Neural cell (in vitro differentiated cells): ENCODE results near the gene LRGUK. TPM values are rescaled to one million over a fixed set of nuclear protein-coding genes. Genes with fewer than 3 reads are reported as not detected.

ENCODE experiments used
- H2AFZ ChIP-seq: fragments of 200-600, 300-800 bp; sonication (generic), shearing (Covaris generic); 2 replicates; pipeline ENCODE4 v1.6.0; 2014; ENCODE audit warnings: low read depth, mild to moderate bottlenecking, antibody characterized with exemption, low read length, moderate library complexity
- H3F3A ChIP-seq: fragments of 200-600 bp; shearing (Covaris generic); 2 replicates; pipeline ENCODE4 v1.6.1; 2016; ENCODE audit warnings: mild to moderate bottlenecking, moderate library complexity, mixed read lengths, antibody characterized with exemption, low read length; ENCODE audit not compliant: insufficient read depth, poor library complexity, severe bottlenecking
- H3K27ac ChIP-seq: fragments of 200-600, 300-800 bp; sonication (generic), shearing (Covaris generic); 2 replicates; pipeline ENCODE4 v1.5.1; 2014; ENCODE audit warnings: mild to moderate bottlenecking, low read length, moderate library complexity
- H3K27me3 ChIP-seq: fragments of 300-800, 200-600 bp; sonication (generic), shearing (Covaris generic); 2 replicates; pipeline ENCODE4 v1.6.0; 2014; ENCODE audit warnings: mild to moderate bottlenecking, low read depth, low read length, moderate library complexity; ENCODE audit not compliant: insufficient read depth
- H3K36me3 ChIP-seq: fragments of 300-800, 200-600 bp; sonication (generic), shearing (Covaris generic); 2 replicates; pipeline ENCODE4 v1.5.1; 2014; ENCODE audit warnings: mild to moderate bottlenecking, antibody characterized with exemption, low read length, moderate library complexity; ENCODE audit not compliant: insufficient read depth
- H3K4me2 ChIP-seq: fragments of 300-800, 200-600 bp; sonication (generic), shearing (Covaris generic); 2 replicates; pipeline ENCODE4 v1.6.0; 2014; ENCODE audit warnings: mild to moderate bottlenecking, low read length
- H3K4me3 ChIP-seq: fragments of 300-800, 200-600 bp; sonication (generic), shearing (Covaris generic); 2 replicates; pipeline ENCODE4 v1.5.1; 2014; ENCODE audit warnings: mild to moderate bottlenecking, low read length, moderate library complexity
- H3K79me2 ChIP-seq: fragments of 200-600 bp; shearing (Covaris generic); replicated peaks from 2 replicates; pipeline ENCODE4 v1.6.0; 2014; ENCODE audit warnings: mild to moderate bottlenecking, low read length, moderate library complexity; ENCODE audit not compliant: insufficient read depth
- H3K9ac ChIP-seq: fragments of 300-800, 200-600 bp; sonication (generic), shearing (Covaris generic); 2 replicates; pipeline ENCODE4 v1.6.1; 2016; ENCODE audit warnings: mild to moderate bottlenecking, low read length, mixed read lengths
- H3K9me2 ChIP-seq: fragments of 200-600 bp; shearing (Covaris generic); 2 replicates; pipeline ENCODE4 v1.6.1; 2016; ENCODE audit warnings: mild to moderate bottlenecking, low read length, mixed read lengths; ENCODE audit not compliant: insufficient read depth
- H3K9me3 ChIP-seq: fragments of 200-600, 300-800 bp; sonication (generic), shearing (Covaris generic); 2 replicates; pipeline ENCODE4 v1.6.1; 2016; ENCODE audit warnings: mild to moderate bottlenecking, mixed run types, low read length, moderate library complexity, mixed read lengths
- H4K20me1 ChIP-seq: fragments of 200-600 bp; shearing (Covaris generic); 2 replicates; pipeline ENCODE4 v1.6.1; 2016; ENCODE audit warnings: mild to moderate bottlenecking, mixed run types; ENCODE audit not compliant: insufficient read depth
- CTCF ChIP-seq: fragments of 450-650 bp; IDR thresholded peaks from 2 replicates; pipeline ENCODE4 v1.5.1; 2014; ENCODE audit warnings: antibody characterized with exemption, mild to moderate bottlenecking, moderate library complexity; ENCODE audit not compliant: poor library complexity, severe bottlenecking
- EP300 ChIP-seq: fragments of 450-650 bp; conservative IDR thresholded peaks from 2 replicates; pipeline ENCODE4 v1.6.1; 2014; ENCODE audit warnings: antibody characterized with exemption, mild to moderate bottlenecking, moderate library complexity; ENCODE audit not compliant: poor library complexity, severe bottlenecking
- EZH2 ChIP-seq: fragments of 200-600, 300-800 bp; shearing (Covaris generic), sonication (generic); IDR thresholded peaks from 2 replicates; pipeline ENCODE4 v1.6.1; 2014; ENCODE audit warnings: antibody characterized with exemption, low read length, borderline replicate concordance, mild to moderate bottlenecking; ENCODE audit not compliant: insufficient read depth, poor library complexity, severe bottlenecking
- MXI1 ChIP-seq: fragments of 450-650 bp; conservative IDR thresholded peaks from 2 replicates; pipeline ENCODE4 v1.6.1; 2014; ENCODE audit warnings: antibody characterized with exemption, mild to moderate bottlenecking; ENCODE audit not compliant: poor library complexity, severe bottlenecking
- POLR2AphosphoS5 ChIP-seq: IDR thresholded peaks from 2 replicates; pipeline ENCODE4 v1.6.1; 2012
- RAD21 ChIP-seq: fragments of 450-650 bp; conservative IDR thresholded peaks from 2 replicates; pipeline ENCODE4 v1.6.1; 2014; ENCODE audit warnings: antibody characterized with exemption, mild to moderate bottlenecking, moderate library complexity
- REST ChIP-seq: IDR thresholded peaks from 2 replicates; pipeline ENCODE4 v1.6.1; 2012; ENCODE audit warnings: borderline replicate concordance
- SMC3 ChIP-seq: fragments of 450-650 bp; conservative IDR thresholded peaks from 2 replicates; pipeline ENCODE4 v1.6.1; 2014; ENCODE audit warnings: antibody characterized with exemption, mild to moderate bottlenecking, moderate library complexity; ENCODE audit not compliant: poor library complexity
- TAF1 ChIP-seq: IDR thresholded peaks from 2 replicates; pipeline ENCODE4 v1.6.1; 2012; ENCODE audit warnings: low read depth
- polyA plus RNA-seq: library from polyadenylated mRNA; depleted of rRNA; stranded (reverse); fragments of >200 nt; gene quantifications from 2 replicates; pipeline ENCODE4 v1.2.3, GENCODE V29; 2014

The LRGUK gene
- polyA plus RNA-seq, 1 donor from 2014 or later, result 4.9 TPM

- no peak overlapping the region for H3K4me3 ChIP-seq
- H3K4me2 ChIP-seq, result no peak overlapping the region
- H3F3A ChIP-seq, result peaks cover 3% of the 10 kb centered on the region
- no peak overlapping the region for H2AFZ ChIP-seq
- no peaks in the 10 kb centered on the region for H3K79me2 ChIP-seq
- H3K9me2 ChIP-seq, result no peaks in the 10 kb centered on the region
- H3K36me3 ChIP-seq, result no peaks in the 10 kb centered on the region
- no peaks in the 10 kb centered on the region for H3K9me3 ChIP-seq
- H3K9ac ChIP-seq, result no peak overlapping the region
- TF ChIP-seq EZH2 (no peak), CTCF (no peak), EP300 (no peak), REST (no peak), TAF1 (no peak), POLR2AphosphoS5 (no peak), MXI1 (no peak), RAD21 (no peak), SMC3 (no peak)
- H4K20me1 ChIP-seq, result no peaks in the 10 kb centered on the region
- H3K27me3 ChIP-seq, result no peaks in the 10 kb centered on the region
- no peak overlapping the region for H3K27ac ChIP-seq
Observed at GRCh38 chr7:134287916-134288659, 160.9 kb downstream of the LRGUK start.

- Histone ChIP-seq H3F3A (no peaks in the 10 kb centered on the region), H3K27ac (no peak overlapping the region), H2AFZ (no peak overlapping the region), H3K4me2 (no peak overlapping the region), H3K4me3 (no peak overlapping the region), H4K20me1 (no peaks in the 10 kb centered on the region), H3K27me3 (no peaks in the 10 kb centered on the region), H3K9me3 (no peaks in the 10 kb centered on the region), H3K9ac (no peak overlapping the region), H3K36me3 (no peaks in the 10 kb centered on the region), H3K79me2 (no peaks in the 10 kb centered on the region), H3K9me2 (no peaks in the 10 kb centered on the region)
- TF ChIP-seq TAF1 (no peak), SMC3 (no peak)
Observed at GRCh38 chr7:134289423-134289822, 162.3 kb downstream of the LRGUK start.
